ENCODE results near the gene CIRBP. TPM values are rescaled to one million over a fixed set of nuclear protein-coding genes. Genes with fewer than 3 reads are reported as not detected.
A peak's percentile ranks its signal among the peaks of the same experiment; 100 is the strongest.

CIRBP gene
- total and polyA plus RNA-seq, 2 of the 13 experiments (the other 11 are each of a cell fraction or from before 2014, with no cell fraction given), result 133 to 140 TPM

GRCh38 chr19:1253514-1254080 lies 15.5 kb upstream of the CIRBP start (continued):
- TF ChIP-seq MIER3 (CRISPR knock-in tag; IDR thresholded peaks at IDR 0.05; ENCODE audit: borderline replicate concordance) (peak; percentile 52; the same call in 1 of the 2 replicates), SMAD1 (CRISPR knock-in tag; IDR thresholded peaks at IDR 0.05; ENCODE audit: borderline replicate concordance, low read depth) (no peak), ZSCAN21 (CRISPR knock-in tag; IDR thresholded peaks at IDR 0.05; ENCODE audit: borderline replicate concordance) (no peak; the same call in 1 of the 2 replicates), ZNF34 (CRISPR knock-in tag; IDR thresholded peaks at IDR 0.05; ENCODE audit: borderline replicate concordance) (no peak), ZNF230 (CRISPR knock-in tag; IDR thresholded peaks at IDR 0.05) (no peak), ZFP82 (CRISPR knock-in tag; IDR thresholded peaks at IDR 0.05; ENCODE audit: borderline replicate concordance) (no peak), MZF1 (CRISPR knock-in tag; IDR thresholded peaks at IDR 0.05; ENCODE audit: borderline replicate concordance) (no peak), SIX4 (CRISPR knock-in tag; IDR thresholded peaks at IDR 0.05) (no peak), ZBTB20 (CRISPR knock-in tag; IDR thresholded peaks at IDR 0.05; ENCODE audit: borderline replicate concordance, low read depth) (no peak), ZNF441 (CRISPR knock-in tag; IDR thresholded peaks at IDR 0.05; ENCODE audit: borderline replicate concordance) (0 out of 2 replicates have a peak, but pooled peaks have one; percentile 51), EHMT2 (IDR thresholded peaks at IDR 0.05; ENCODE audit: borderline replicate concordance, low read depth, low read length) (no peak), ATF1 (CRISPR knock-in tag; IDR thresholded peaks at IDR 0.05) (no peak)
- TF ChIP-seq, protein P1, sequence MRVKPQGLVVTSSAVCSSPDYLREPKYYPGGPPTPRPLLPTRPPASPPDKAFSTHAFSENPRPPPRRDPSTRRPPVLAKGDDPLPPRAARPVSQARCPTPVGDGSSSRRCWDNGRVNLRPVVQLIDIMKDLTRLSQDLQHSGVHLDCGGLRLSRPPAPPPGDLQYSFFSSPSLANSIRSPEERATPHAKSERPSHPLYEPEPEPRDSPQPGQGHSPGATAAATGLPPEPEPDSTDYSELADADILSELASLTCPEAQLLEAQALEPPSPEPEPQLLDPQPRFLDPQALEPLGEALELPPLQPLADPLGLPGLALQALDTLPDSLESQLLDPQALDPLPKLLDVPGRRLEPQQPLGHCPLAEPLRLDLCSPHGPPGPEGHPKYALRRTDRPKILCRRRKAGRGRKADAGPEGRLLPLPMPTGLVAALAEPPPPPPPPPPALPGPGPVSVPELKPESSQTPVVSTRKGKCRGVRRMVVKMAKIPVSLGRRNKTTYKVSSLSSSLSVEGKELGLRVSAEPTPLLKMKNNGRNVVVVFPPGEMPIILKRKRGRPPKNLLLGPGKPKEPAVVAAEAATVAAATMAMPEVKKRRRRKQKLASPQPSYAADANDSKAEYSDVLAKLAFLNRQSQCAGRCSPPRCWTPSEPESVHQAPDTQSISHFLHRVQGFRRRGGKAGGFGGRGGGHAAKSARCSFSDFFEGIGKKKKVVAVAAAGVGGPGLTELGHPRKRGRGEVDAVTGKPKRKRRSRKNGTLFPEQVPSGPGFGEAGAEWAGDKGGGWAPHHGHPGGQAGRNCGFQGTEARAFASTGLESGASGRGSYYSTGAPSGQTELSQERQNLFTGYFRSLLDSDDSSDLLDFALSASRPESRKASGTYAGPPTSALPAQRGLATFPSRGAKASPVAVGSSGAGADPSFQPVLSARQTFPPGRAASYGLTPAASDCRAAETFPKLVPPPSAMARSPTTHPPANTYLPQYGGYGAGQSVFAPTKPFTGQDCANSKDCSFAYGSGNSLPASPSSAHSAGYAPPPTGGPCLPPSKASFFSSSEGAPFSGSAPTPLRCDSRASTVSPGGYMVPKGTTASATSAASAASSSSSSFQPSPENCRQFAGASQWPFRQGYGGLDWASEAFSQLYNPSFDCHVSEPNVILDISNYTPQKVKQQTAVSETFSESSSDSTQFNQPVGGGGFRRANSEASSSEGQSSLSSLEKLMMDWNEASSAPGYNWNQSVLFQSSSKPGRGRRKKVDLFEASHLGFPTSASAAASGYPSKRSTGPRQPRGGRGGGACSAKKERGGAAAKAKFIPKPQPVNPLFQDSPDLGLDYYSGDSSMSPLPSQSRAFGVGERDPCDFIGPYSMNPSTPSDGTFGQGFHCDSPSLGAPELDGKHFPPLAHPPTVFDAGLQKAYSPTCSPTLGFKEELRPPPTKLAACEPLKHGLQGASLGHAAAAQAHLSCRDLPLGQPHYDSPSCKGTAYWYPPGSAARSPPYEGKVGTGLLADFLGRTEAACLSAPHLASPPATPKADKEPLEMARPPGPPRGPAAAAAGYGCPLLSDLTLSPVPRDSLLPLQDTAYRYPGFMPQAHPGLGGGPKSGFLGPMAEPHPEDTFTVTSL (CRISPR knock-in tag; IDR thresholded peaks at IDR 0.05; ENCODE audit: borderline replicate concordance), result no peak
- TF ChIP-seq, protein P2, sequence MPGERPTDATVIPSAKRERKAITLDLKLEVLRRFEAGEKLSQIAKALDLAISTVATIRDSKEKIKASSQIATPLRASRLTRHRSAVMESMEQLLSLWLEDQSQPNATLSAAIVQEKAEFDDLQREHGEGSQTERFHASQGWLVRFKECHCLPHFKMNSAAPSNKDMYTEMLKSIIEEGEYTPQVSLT (CRISPR knock-in tag; IDR thresholded peaks at IDR 0.05; ENCODE audit: borderline replicate concordance, low read depth), result no peak
- TF ChIP-seq, protein P3, sequence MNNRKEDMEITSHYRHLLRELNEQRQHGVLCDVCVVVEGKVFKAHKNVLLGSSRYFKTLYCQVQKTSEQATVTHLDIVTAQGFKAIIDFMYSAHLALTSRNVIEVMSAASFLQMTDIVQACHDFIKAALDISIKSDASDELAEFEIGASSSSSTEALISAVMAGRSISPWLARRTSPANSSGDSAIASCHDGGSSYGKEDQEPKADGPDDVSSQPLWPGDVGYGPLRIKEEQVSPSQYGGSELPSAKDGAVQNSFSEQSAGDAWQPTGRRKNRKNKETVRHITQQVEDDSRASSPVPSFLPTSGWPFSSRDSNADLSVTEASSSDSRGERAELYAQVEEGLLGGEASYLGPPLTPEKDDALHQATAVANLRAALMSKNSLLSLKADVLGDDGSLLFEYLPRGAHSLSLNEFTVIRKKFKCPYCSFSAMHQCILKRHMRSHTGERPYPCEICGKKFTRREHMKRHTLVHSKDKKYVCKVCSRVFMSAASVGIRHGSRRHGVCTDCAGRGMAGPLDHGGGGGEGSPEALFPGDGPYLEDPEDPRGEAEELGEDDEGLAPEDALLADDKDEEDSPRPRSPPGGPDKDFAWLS (CRISPR knock-in tag; IDR thresholded peaks at IDR 0.05; ENCODE audit: borderline replicate concordance), result no peak
- TF ChIP-seq, protein P4, sequence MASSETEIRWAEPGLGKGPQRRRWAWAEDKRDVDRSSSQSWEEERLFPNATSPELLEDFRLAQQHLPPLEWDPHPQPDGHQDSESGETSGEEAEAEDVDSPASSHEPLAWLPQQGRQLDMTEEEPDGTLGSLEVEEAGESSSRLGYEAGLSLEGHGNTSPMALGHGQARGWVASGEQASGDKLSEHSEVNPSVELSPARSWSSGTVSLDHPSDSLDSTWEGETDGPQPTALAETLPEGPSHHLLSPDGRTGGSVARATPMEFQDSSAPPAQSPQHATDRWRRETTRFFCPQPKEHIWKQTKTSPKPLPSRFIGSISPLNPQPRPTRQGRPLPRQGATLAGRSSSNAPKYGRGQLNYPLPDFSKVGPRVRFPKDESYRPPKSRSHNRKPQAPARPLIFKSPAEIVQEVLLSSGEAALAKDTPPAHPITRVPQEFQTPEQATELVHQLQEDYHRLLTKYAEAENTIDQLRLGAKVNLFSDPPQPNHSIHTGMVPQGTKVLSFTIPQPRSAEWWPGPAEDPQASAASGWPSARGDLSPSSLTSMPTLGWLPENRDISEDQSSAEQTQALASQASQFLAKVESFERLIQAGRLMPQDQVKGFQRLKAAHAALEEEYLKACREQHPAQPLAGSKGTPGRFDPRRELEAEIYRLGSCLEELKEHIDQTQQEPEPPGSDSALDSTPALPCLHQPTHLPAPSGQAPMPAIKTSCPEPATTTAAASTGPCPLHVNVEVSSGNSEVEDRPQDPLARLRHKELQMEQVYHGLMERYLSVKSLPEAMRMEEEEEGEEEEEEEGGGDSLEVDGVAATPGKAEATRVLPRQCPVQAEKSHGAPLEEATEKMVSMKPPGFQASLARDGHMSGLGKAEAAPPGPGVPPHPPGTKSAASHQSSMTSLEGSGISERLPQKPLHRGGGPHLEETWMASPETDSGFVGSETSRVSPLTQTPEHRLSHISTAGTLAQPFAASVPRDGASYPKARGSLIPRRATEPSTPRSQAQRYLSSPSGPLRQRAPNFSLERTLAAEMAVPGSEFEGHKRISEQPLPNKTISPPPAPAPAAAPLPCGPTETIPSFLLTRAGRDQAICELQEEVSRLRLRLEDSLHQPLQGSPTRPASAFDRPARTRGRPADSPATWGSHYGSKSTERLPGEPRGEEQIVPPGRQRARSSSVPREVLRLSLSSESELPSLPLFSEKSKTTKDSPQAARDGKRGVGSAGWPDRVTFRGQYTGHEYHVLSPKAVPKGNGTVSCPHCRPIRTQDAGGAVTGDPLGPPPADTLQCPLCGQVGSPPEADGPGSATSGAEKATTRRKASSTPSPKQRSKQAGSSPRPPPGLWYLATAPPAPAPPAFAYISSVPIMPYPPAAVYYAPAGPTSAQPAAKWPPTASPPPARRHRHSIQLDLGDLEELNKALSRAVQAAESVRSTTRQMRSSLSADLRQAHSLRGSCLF (CRISPR knock-in tag; IDR thresholded peaks at IDR 0.05; ENCODE audit: borderline replicate concordance), result no peak

Measured in HepG2 (cell line).